Astrocyte (in vitro differentiated cells and primary cell): ENCODE results near the gene RBFOX2. TPM values are rescaled to one million over a fixed set of nuclear protein-coding genes. Genes with fewer than 3 reads are reported as not detected.

Source experiments
- DNase-seq: peaks from one replicate; pipeline ENCODE4 v3.0.0-alpha.2; 2010; ENCODE audit warnings: low read depth
- FAIRE-seq: peaks from 2 replicates; lab custom pipeline; 2011; peaks lifted over from hg19 to GRCh38; lab: Jason Lieb, UNC
- H2AFZ ChIP-seq: 2 replicates; pipeline ENCODE4 v1.6.0; 2012; ENCODE audit warnings: low read depth, low read length, inconsistent platforms
- H3K27ac ChIP-seq: 2 replicates; pipeline ENCODE4 v1.5.1; 2011; ENCODE audit warnings: low read depth, low read length, inconsistent platforms
- H3K27me3 ChIP-seq: 2 replicates; pipeline ENCODE4 v1.6.0; 2011; ENCODE audit warnings: low read length, inconsistent platforms; ENCODE audit not compliant: insufficient read depth
- H3K36me3 ChIP-seq: 2 replicates; pipeline ENCODE4 v1.5.1; 2011; ENCODE audit warnings: low read length, inconsistent platforms; ENCODE audit not compliant: insufficient read depth
- H3K4me1 ChIP-seq: 2 replicates; pipeline ENCODE4 v1.5.1; 2011; ENCODE audit warnings: low read length, inconsistent platforms; ENCODE audit not compliant: insufficient read depth
- H3K4me2 ChIP-seq: 2 replicates; pipeline ENCODE4 v1.6.0; 2012; ENCODE audit warnings: low read length, inconsistent platforms
- H3K4me3 ChIP-seq: 2 replicates; pipeline ENCODE4 v1.5.1; 2011; ENCODE audit warnings: low read depth, mild to moderate bottlenecking, low read length, inconsistent platforms; ENCODE audit not compliant: insufficient read depth
- H3K79me2 ChIP-seq: 2 replicates; pipeline ENCODE4 v1.6.0; 2012; ENCODE audit warnings: mild to moderate bottlenecking, low read length, inconsistent platforms; ENCODE audit not compliant: insufficient read depth
- H3K9ac ChIP-seq: 2 replicates; pipeline ENCODE4 v1.6.0; 2012; ENCODE audit warnings: mild to moderate bottlenecking, low read length, inconsistent platforms
- H3K9me3 ChIP-seq: 2 replicates; pipeline ENCODE4 v1.5.1; 2012; ENCODE audit warnings: low read depth, mild to moderate bottlenecking, low read length, inconsistent platforms; ENCODE audit not compliant: insufficient read depth
- H4K20me1 ChIP-seq: 2 replicates; pipeline ENCODE4 v1.6.0; 2012; ENCODE audit warnings: low read length, inconsistent platforms; ENCODE audit not compliant: insufficient read depth
- H3K27ac Mint-ChIP-seq: one replicate; pipeline ENCODE4 v1.8.0; 2021; ENCODE audit warnings: mild to moderate bottlenecking, mixed read lengths; ENCODE audit not compliant: unreplicated experiment
- H3K27me3 Mint-ChIP-seq: one replicate; pipeline ENCODE4 v1.8.0; 2021; ENCODE audit warnings: low read depth, mixed read lengths; ENCODE audit not compliant: unreplicated experiment
- H3K36me3 Mint-ChIP-seq: one replicate; pipeline ENCODE4 v1.8.0; 2021; ENCODE audit warnings: low read depth, mixed read lengths; ENCODE audit not compliant: unreplicated experiment
- H3K4me1 Mint-ChIP-seq: one replicate; pipeline ENCODE4 v1.8.0; 2021; ENCODE audit warnings: low read depth, mixed read lengths; ENCODE audit not compliant: unreplicated experiment
- H3K4me3 Mint-ChIP-seq: one replicate; pipeline ENCODE4 v1.8.0; 2021; ENCODE audit warnings: mild to moderate bottlenecking, moderate library complexity, mixed read lengths; ENCODE audit not compliant: unreplicated experiment
- H3K9me3 Mint-ChIP-seq: one replicate; pipeline ENCODE4 v1.8.0; 2021; ENCODE audit warnings: mild to moderate bottlenecking, mixed read lengths; ENCODE audit not compliant: unreplicated experiment
- CTCF ChIP-seq: IDR thresholded peaks from 2 replicates; pipeline ENCODE4 v1.5.1; 2011; ENCODE audit warnings: low read depth, mild to moderate bottlenecking, inconsistent platforms, low read length, moderate library complexity; ENCODE audit not compliant: insufficient read depth
- EZH2 ChIP-seq: IDR thresholded peaks from 2 replicates; pipeline ENCODE4 v1.6.1; 2012; ENCODE audit warnings: mild to moderate bottlenecking, low read length, inconsistent platforms; ENCODE audit not compliant: insufficient read depth
- total RNA-seq: library from RNA; stranded (reverse); gene quantifications from 2 replicates; pipeline ENCODE4 v1.2.1, GENCODE V29; 2021

The RBFOX2 gene
- total RNA-seq, 1 donor from 2014 or later = 169 TPM

GRCh38 chr22:36053242-36054147 lies 24.9 kb upstream of the RBFOX2 start:
- Histone ChIP-seq H3K4me2 (no peak overlapping the region), H3K9ac (no peak overlapping the region), H2AFZ (peak overlapping the region; percentile 18), H3K4me3 (no peak overlapping the region), H3K9me3 (no peaks in the 10 kb centered on the region), H3K27ac (no peak overlapping the region), H4K20me1 (no peaks in the 10 kb centered on the region), H3K79me2 (no peaks in the 10 kb centered on the region), H3K4me1 (peaks cover 37% of the 10 kb centered on the region), H3K27me3 (no peaks in the 10 kb centered on the region), H3K36me3 (no peaks in the 10 kb centered on the region)
- Mint-ChIP-seq H3K4me1 (peaks cover 32% of the 10 kb centered on the region), H3K9me3 (peaks cover 3% of the 10 kb centered on the region), H3K27ac (peak overlapping the region; percentile 96), H3K4me3 (no peak overlapping the region), H3K36me3 (no peaks in the 10 kb centered on the region), H3K27me3 (no peaks in the 10 kb centered on the region)
- no peak for FAIRE-seq
- TF ChIP-seq CTCF (no peak), EZH2 (no peak)
- no peak for DNase-seq

- Histone ChIP-seq H3K4me2 (peak overlapping the region; percentile 59), H3K9ac (peak overlapping the region; percentile 16), H3K79me2 (no peaks in the 10 kb centered on the region), H3K27ac (peak overlapping the region; percentile 64), H3K4me1 (peaks cover 37% of the 10 kb centered on the region), H3K4me3 (no peak overlapping the region), H3K36me3 (no peaks in the 10 kb centered on the region), H2AFZ (peak overlapping the region; percentile 54), H3K9me3 (no peaks in the 10 kb centered on the region), H3K27me3 (no peaks in the 10 kb centered on the region), H4K20me1 (no peaks in the 10 kb centered on the region)
- peak; percentile 93 for FAIRE-seq
- no peak for TF ChIP-seq CTCF
- Mint-ChIP-seq H3K4me3 (no peak overlapping the region), H3K36me3 (no peaks in the 10 kb centered on the region), H3K27me3 (no peaks in the 10 kb centered on the region), H3K4me1 (peaks cover 32% of the 10 kb centered on the region), H3K9me3 (peaks cover 3% of the 10 kb centered on the region), H3K27ac (peak overlapping the region; percentile 96)
- DNase-seq = peak; percentile 67
These were observed 23.9 kb upstream of the RBFOX2 start for GRCh38 chr22:36052505-36052941.

GRCh38 chr22:36049678-36049997 lies 21.0 kb upstream of the RBFOX2 start:
- Mint-ChIP-seq H3K36me3 (no peaks in the 10 kb centered on the region), H3K4me3 (no peak overlapping the region), H3K27me3 (no peaks in the 10 kb centered on the region), H3K27ac (peak overlapping the region; percentile 87), H3K4me1 (peaks cover 20% of the 10 kb centered on the region), H3K9me3 (no peaks in the 10 kb centered on the region)
- Histone ChIP-seq H3K9ac (no peak overlapping the region), H3K4me2 (peak overlapping the region; percentile 43), H3K79me2 (no peaks in the 10 kb centered on the region), H3K4me3 (no peak overlapping the region), H3K27me3 (no peaks in the 10 kb centered on the region), H4K20me1 (no peaks in the 10 kb centered on the region), H3K36me3 (no peaks in the 10 kb centered on the region), H3K4me1 (peaks cover 15% of the 10 kb centered on the region), H3K27ac (peak overlapping the region; percentile 42), H3K9me3 (no peaks in the 10 kb centered on the region), H2AFZ (peak overlapping the region; percentile 2)
- TF ChIP-seq EZH2 (no peak), CTCF (no peak)
- FAIRE-seq (no peak), DNase-seq (no peak)
